Head of caudate nucleus (tissue), 42 donors: Measurements from ENCODE around the gene MYCBP2.

ENCODE experiments used
- DNase-seq, 42 donors: peaks; one replicate each; pipeline versions ENCODE4 v3.0.0 to v3.0.0-alpha.2; 2020 to 2021; ENCODE audit warnings: mixed read lengths in 7 of 42
- intact Hi-C: fragments of 100-400 bp; cut with DNase I; formaldehyde crosslinking; loops from one replicate; pipeline ENCODE4 v1.15.0; 2022

The MYCBP2 gene

GRCh38 chr13:77143431-77143830 is 183.5 kb downstream of the MYCBP2 start:
- DNase-seq = no peak
- intact Hi-C loops = no loop called here

- intact Hi-C loops = no loop called here
- DNase-seq = no peak
Observed at GRCh38 chr13:77139306-77139705, 187.6 kb downstream of the MYCBP2 start.

DNA sequence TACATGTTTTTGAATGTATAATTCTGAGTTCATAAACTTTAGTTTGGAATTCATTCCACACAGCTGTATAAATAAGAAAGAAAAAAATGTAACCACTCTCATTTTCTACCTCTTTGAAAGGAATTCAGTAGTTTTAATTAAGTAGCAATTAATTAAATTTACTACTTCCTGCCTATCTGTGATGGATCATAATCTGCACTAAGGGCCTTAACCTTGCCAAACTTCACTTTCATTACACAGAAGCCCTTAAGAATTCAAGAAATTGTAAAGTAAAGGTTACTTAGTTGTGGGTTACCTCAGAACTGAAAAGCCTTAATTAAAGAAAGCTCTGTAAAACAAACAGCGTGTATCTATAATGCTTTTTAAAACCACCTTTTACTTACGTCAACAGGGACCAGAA is 188.1 kb downstream of the MYCBP2 start:
- intact Hi-C loops = no loop called here
- DNase-seq = no peak

DNA sequence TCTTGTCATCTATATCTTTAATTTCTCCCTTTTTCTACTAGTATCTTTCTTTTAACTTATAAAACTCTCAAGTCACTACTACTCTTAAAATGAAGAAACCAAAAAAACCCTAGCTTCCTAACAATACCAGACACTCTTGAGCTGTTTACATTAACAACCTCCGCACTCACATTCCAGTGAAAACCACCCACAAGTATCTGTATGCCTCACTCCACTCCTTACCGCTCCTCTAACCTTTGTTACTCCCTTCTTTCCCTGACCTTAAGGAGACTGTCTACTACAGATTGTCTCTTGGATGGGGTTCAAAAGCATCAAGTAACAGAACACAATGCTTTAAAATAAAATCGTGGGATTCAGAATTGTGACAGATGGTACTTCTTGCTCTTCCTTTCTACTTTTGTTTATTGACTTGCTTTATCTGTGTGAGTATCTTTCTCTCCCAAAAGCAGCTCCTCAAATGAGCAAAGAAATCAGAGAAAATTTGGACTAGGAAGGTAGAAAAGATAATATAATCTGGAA is 189.9 kb downstream of the MYCBP2 start:
- intact Hi-C loops = no loop called here
- no peak for DNase-seq

GRCh38 chr13:77124423-77124822 is 202.5 kb downstream of the MYCBP2 start:
- DNase-seq = no peak
- intact Hi-C loops = no loop called here

DNA sequence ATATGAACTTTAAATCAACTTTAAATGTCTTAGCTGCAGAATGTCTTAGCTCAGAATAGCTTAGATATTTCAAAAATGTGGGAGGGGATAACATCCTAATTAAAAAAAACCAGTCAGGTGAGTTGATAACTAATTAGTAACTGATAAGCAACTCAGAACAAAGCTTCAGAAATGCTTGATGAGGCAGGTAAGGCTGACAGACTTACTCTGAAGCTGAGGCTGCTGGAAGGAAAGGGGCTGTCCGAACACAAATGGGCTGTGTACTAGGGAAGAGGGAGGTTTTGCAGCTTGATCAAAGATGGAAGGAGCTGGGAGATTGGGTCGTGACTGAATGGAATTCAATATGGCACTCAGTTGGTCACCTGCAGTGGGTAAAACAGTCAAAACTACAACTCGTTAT is 208.8 kb downstream of the MYCBP2 start:
- intact Hi-C loops = no loop called here
- DNase-seq = no peak

DNA sequence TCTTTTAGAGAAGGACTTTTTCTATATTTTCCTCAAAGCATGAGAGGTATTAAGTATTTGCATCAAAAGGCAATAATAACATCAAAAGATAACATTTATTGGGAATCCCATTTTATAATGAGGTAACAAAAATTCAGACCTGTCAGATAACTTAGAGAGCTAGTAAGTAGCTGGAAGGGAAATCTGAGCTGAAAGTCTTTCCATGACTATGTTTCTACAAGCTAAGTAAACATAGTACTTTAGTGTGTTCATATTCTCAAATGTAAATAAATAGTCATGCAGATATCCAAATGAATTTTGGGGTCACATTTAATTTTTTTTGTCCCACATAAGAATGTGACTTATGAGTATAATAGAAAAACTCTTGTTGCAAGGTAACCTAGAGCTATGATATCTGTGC is 212.6 kb downstream of the MYCBP2 start:
- no peak for DNase-seq
- intact Hi-C loops = no loop called here

GRCh38 chr13:77113496-77113895 is 213.4 kb downstream of the MYCBP2 start:
- no peak for DNase-seq
- intact Hi-C loops = no loop called here

DNA sequence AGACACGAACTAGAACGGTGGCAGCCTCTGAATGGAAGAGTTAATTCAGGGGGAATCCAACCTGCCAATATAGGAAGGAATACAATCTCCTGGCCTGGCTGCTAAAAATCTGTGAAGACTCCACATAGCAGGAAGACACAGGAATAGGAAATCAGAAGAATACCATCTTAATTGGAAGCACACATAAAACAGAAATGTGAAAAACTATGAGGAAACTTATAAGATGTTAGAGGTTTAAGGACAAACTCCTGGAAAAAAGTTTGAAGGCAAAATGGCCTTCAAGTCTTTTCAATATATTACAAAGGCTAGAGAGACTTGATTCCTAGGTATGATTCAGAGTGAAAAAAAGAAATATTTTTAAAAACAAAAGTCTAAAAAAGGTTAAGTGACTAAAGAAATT is 221.8 kb downstream of the MYCBP2 start:
- intact Hi-C loops = no loop called here
- no peak for DNase-seq

- intact Hi-C loops = no loop called here
- no peak for DNase-seq
Observed at GRCh38 chr13:77099415-77099814, 227.5 kb downstream of the MYCBP2 start.

- DNase-seq = no peak
- intact Hi-C loops = no loop called here
Observed at GRCh38 chr13:77095288-77095687, 231.6 kb downstream of the MYCBP2 start.

- intact Hi-C loops = no loop called here
- DNase-seq = no peak
Observed at GRCh38 chr13:77094773-77095172, 232.1 kb downstream of the MYCBP2 start.

GRCh38 chr13:77093735-77094134 is 233.2 kb downstream of the MYCBP2 start:
- intact Hi-C loops = no loop called here
- no peak for DNase-seq

DNA sequence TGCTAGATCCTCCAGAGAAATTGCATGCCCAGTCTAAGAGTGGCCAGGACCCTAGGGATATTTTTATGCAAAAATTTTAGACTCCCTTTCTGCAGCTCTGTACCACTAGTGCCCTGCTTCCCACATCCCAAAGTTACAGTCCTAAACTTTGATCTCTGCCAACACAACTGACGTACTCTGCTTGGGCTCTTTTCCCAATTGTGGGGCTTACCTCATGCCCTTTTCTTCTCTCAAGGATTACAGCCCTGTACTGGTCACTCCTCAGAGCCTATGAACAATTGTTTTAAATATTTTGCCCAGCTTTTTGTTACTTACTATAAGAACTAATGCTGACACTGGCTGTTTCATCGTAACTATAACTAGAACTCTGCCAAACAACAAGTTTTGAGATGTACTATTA is 242.1 kb downstream of the MYCBP2 start:
- DNase-seq = no peak
- intact Hi-C loops = no loop called here

DNA sequence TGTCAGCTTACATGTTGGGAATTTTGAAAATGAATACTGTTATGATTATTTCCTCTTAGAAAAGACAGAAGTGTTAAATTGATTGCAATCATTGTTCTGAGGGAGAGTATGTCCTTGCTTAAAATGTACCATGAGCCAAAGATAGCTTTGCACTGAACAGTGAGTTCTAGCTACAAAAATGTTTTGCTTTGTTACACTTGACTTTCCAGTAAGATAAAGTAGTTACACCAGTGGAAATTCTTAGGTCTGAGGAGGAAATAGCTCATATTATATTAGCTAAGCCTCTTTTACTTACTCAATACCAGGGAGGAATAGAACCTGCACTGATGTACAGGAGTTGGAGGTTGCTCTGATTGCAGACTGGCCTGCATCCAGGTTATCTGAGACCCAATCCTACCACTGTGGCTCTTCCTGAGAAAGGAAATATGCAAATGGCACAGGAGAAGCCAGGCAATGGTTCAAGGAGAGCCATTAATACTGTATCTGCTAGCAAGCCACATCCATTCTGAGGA is 246.9 kb downstream of the MYCBP2 start:
- intact Hi-C loops = no loop called here
- DNase-seq = no peak

DNA sequence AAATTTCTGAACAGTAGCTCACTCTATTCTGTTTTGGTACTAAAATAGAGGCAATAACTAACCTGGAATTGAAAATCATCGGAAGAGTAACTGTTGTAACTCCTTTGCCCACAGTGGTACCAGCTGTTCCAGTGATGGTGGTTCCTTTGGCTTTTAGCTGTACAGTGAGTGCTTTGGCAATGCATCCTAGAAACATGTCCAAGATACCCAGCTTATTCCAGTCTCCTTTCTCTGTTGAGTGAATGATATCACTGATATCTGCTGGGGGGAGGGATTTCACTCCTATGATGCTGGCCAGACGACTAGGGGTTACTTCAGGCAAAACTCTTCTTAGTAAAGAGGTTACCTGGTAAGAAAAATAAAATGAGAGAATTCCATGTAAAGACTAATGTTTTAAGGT is 259.4 kb downstream of the MYCBP2 start:
- no peak for DNase-seq
- intact Hi-C loops = no loop called here

GRCh38 chr13:77065461-77066147 is 261.3 kb downstream of the MYCBP2 start:
- no peak for DNase-seq
- intact Hi-C loops = no loop called here

GRCh38 chr13:77062097-77062496 is 264.8 kb downstream of the MYCBP2 start:
- no peak for DNase-seq
- intact Hi-C loops = no loop called here

- DNase-seq = no peak
- intact Hi-C loops = no loop called here
Observed at GRCh38 chr13:77061362-77061761, 265.5 kb downstream of the MYCBP2 start.

DNA sequence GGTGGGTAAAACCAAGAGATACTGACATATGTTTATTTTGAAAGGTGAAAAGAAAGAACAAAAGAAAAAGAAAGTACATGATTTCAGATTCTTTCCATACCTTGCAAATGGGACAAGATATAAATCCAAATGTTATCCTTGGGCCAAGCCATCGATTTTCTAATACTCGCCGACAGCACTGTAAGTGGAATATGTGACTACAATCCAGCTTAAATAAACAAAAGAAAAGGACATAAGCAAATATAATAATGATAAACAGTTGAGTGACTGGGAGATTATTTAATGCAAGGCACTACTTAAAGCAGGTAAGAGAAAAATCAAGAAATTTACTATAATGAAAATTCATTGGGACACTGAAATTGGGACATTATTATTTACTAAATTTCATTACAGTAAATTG is 270.0 kb downstream of the MYCBP2 start:
- no peak for DNase-seq
- intact Hi-C loops = no loop called here

DNA sequence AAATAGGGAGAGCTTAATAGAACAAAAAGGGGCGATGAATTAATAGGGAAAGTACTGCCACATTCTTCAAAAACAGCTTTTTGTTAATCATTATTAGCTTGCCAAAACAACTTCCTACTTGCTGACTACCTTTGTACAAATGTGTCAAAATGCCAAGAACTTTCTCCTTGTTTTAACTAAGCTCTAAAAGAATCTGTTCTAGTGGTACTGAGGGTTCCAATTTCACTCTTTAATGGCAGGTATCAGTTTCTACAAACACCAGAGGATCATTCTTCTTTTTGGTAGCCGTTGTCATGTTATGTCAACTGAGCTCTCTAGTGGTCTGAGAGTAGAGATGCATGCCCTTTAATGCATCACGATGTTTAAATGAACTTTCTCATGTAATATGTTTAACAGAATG is 270.5 kb downstream of the MYCBP2 start:
- intact Hi-C loops = no loop called here
- DNase-seq = no peak
